HG02981 (cell line): Measurements from ENCODE around the gene CEP19.

Source experiments
- ATAC-seq: cut with Tn5 transposase; IDR thresholded peaks from one replicate; pipeline ENCODE4 v1.9.1; 2021; ENCODE audit warnings: mild to moderate bottlenecking, moderate library complexity; ENCODE audit not compliant: unreplicated experiment

Gene CEP19

GRCh38 chr3:196712514-196713413 lies 714 bp upstream of the CEP19 start:
- ATAC-seq, result peak; percentile 40

GRCh38 chr3:196708467-196708866 lies 3.6 kb downstream of the CEP19 start:
- no peak for ATAC-seq

GRCh38 chr3:196707566-196707965 lies 4.5 kb downstream of the CEP19 start:
- no peak for ATAC-seq

- ATAC-seq, result no peak
Observed at GRCh38 chr3:196706731-196707130, 5.3 kb downstream of the CEP19 start.

GRCh38 chr3:196706327-196706726 lies 5.7 kb downstream of the CEP19 start:
- ATAC-seq, result no peak

GRCh38 chr3:196700801-196701200 lies 11.2 kb downstream of the CEP19 start:
- ATAC-seq, result no peak

GRCh38 chr3:196699749-196700148 lies 12.3 kb downstream of the CEP19 start:
- ATAC-seq, result no peak

GRCh38 chr3:196697270-196697669 lies 14.8 kb downstream of the CEP19 start:
- no peak for ATAC-seq

- no peak for ATAC-seq
Observed at GRCh38 chr3:196695849-196696226, 16.2 kb downstream of the CEP19 start.

GRCh38 chr3:196694941-196695848 lies 16.9 kb downstream of the CEP19 start:
- no peak for ATAC-seq

- ATAC-seq, result no peak
Observed at GRCh38 chr3:196694202-196694638, 17.8 kb downstream of the CEP19 start.

- no peak for ATAC-seq
Observed at GRCh38 chr3:196691386-196691785, 20.7 kb downstream of the CEP19 start.

GRCh38 chr3:196689941-196690660 lies 21.9 kb downstream of the CEP19 start:
- no peak for ATAC-seq

GRCh38 chr3:196688349-196688748 lies 23.7 kb downstream of the CEP19 start:
- ATAC-seq, result no peak

GRCh38 chr3:196686436-196686835 lies 25.6 kb downstream of the CEP19 start:
- no peak for ATAC-seq

- ATAC-seq, result peak; percentile 71
Observed at GRCh38 chr3:196684548-196685407, 27.3 kb downstream of the CEP19 start.

GRCh38 chr3:196677931-196678330 lies 34.1 kb downstream of the CEP19 start:
- ATAC-seq, result no peak

GRCh38 chr3:196677353-196677752 lies 34.7 kb downstream of the CEP19 start:
- ATAC-seq, result no peak

- ATAC-seq, result no peak
Observed at GRCh38 chr3:196673632-196674031, 38.4 kb downstream of the CEP19 start.

- ATAC-seq, result no peak
Observed at GRCh38 chr3:196670339-196670738, 41.7 kb downstream of the CEP19 start.
